Astrocyte of the hippocampus (primary cell): ENCODE results near the gene GPR37L1.

Experiments
- DNase-seq: peaks from one replicate; pipeline ENCODE4 v3.0.0; 2011; ENCODE audit warnings: low read depth, low spot score

Gene GPR37L1, protein sequence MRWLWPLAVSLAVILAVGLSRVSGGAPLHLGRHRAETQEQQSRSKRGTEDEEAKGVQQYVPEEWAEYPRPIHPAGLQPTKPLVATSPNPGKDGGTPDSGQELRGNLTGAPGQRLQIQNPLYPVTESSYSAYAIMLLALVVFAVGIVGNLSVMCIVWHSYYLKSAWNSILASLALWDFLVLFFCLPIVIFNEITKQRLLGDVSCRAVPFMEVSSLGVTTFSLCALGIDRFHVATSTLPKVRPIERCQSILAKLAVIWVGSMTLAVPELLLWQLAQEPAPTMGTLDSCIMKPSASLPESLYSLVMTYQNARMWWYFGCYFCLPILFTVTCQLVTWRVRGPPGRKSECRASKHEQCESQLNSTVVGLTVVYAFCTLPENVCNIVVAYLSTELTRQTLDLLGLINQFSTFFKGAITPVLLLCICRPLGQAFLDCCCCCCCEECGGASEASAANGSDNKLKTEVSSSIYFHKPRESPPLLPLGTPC

GRCh38 chr1:202122639-202123335 is at the start of gene GPR37L1:
GPR37L1 (plus strand) TSS chr1:202122917; CDS start chr1:202122964, 47 bp downstream.
- DNase-seq = peak; percentile 67

DNA sequence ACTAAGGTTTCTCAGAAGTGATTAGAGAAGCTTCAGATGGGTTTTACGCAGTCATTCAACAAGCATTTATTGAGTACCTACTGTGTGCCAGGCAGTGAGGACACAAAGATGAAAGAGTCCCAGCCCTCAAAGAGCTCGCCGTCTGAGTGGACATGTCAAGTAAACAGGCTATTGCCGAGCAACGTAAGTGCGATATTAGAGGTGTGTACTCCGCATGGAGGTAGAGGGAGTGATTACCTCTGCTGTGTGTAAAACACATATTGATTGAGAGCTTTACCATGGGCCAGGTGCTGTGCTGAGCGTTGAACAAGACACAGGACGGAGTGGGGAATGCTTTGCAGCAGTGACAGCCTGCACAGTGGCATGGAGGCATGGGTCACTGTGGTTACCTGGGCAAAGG is 49.5 kb upstream of the GPR37L1 start:
- DNase-seq = no peak

DNA sequence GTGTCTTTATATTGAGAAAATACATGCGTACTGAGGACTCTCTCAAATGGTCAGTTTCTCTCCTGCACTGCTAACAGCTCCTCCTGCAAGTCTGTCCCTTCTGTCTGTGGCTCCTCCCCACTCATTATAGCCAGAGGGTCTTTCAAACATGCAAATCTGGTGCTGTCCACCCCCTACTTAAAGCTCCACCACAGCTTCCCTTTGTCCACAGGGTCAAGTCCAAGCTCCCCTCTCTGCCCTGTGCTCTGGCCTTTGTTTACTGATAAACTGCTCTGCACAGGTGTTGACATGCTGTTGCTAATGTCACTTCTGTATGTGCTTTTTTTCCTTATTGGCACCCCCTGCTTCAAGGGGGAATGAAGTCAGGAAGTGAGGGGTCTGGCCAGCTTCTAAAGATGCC is 47.7 kb upstream of the GPR37L1 start:
- no peak for DNase-seq

- no peak for DNase-seq
Measured at GRCh38 chr1:202075389-202075788, 47.3 kb upstream of the GPR37L1 start.

- no peak for DNase-seq
Measured at GRCh38 chr1:202076050-202076511, 46.6 kb upstream of the GPR37L1 start.

- DNase-seq = no peak
Measured at GRCh38 chr1:202078241-202078640, 44.5 kb upstream of the GPR37L1 start.

- DNase-seq = peak; percentile 56
Measured at GRCh38 chr1:202081992-202082391, 40.7 kb upstream of the GPR37L1 start.

DNA sequence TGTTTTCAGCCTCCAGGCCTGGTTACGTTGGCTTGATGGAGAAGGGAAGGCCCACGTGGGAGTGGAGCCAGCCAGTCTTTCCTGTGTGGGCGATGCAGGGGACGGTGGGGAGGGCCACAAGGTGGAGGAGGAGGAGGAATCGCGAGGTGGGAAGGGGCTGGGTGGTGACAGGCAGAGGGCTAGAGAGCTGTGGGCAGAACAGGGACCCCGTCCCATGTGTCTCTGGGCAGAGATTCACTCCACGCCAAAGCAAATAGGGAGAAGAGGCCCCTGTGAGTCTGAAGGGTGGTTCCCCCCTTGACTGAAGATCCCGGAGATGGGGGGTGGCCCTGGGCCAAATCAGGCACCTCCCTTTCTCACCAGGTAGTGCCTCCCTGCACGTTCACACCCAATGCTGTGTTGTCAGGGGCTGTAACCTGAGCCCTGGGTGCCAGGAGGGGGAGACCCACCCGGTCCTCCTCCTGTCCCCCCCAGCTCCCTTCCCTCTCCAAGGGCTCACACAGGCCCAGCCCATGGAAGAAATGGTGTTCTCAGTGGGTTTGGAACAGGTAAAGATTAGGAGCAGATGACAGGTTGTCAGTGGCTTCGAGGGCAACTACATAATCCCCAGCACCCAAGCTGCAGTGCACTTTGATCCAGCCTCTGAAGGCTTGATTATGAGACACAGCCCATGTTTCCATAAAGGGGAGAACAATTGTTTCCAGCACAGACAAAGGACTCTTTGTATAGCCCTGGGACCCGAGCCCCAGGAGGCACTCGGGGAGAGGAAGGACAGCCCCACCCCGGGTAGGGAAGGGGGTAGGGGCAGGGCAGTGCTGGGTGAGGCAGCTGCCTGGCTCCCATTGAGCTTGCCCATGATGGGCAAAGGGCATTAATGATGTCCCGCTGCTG is 37.7 kb upstream of the GPR37L1 start:
- DNase-seq = no peak

- no peak for DNase-seq
Measured at GRCh38 chr1:202085682-202086373, 36.9 kb upstream of the GPR37L1 start.

DNA sequence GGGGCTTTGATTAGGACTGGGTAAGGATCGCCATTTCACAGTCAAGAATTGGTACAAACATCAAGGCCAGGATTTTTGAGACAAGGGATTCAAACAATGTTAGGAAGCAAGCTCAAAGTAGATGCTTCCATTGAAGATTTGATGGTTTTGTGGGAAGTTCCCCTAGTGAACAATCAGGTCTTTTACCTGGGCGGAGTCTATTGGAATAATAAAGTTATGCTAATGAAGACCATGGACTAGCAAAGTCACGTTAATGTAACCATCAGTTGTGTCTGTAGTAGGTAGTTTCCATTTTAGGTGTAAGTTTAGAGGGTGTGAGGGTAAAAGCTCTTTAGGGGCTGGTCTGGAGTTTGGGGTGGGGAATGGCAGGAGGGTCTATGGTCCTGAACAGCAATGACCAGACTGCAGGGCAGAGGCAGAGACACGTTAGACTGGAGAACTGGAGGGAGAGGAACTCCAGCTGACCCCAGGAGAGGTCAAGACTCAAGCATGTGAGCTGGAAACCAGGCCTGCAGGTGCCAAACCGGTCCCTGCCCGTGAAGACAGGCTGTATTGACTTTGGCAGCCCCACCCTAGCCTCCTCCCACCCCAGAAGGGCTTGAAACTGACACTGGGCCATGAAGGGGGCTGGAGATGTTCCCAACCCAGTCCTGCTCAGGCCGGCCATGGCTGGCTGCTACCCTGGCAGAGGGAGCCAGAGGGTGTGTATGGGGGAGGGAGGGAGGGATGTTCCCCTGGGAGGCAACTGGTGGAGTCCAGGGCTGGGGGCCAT is 36.0 kb upstream of the GPR37L1 start:
- DNase-seq = no peak

GRCh38 chr1:202088206-202088605 is 34.5 kb upstream of the GPR37L1 start:
- DNase-seq = no peak

- DNase-seq = no peak
Measured at GRCh38 chr1:202090994-202091393, 31.7 kb upstream of the GPR37L1 start.

DNA sequence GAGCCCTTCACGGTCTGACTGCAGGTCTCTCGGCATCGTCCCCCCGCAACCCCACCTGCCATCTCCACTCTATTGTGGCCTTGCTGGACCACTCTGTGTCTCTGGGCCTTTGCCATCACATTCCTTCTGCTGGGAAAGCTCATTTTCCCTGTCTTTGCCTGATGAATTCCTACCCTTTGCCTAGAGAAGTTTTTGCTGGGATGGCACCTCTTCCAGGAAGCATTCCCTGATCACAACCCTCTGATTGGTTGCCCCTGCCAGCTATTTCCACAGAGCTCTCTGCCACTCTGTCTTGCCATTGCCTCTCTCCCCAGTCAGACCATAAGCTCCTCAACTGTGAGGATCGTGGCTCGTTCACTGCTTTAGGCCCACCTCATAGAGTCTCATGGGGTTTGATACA is 28.9 kb upstream of the GPR37L1 start:
- DNase-seq = no peak

DNA sequence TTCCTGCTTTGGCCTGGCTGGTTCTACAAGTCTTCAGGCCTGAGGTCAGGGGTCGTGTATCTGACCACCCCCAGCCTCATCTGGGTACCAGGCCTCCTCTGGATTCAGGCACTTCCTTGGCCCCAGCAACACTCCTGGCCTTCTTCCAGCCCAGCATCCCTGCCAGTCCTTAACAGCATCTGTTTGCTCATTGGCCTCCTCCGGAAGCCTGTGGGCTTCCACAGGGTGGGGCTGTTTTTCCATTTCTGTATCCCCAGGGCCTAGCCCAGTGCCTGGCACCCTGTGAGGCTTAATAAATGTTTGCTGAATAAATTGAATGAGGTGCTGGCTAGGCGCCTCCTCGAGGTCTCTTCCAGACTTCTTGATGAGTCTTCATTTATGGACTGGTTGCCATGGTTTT is 21.5 kb upstream of the GPR37L1 start:
- DNase-seq = no peak

- DNase-seq = no peak
Measured at GRCh38 chr1:202104073-202104472, 18.6 kb upstream of the GPR37L1 start.

DNA sequence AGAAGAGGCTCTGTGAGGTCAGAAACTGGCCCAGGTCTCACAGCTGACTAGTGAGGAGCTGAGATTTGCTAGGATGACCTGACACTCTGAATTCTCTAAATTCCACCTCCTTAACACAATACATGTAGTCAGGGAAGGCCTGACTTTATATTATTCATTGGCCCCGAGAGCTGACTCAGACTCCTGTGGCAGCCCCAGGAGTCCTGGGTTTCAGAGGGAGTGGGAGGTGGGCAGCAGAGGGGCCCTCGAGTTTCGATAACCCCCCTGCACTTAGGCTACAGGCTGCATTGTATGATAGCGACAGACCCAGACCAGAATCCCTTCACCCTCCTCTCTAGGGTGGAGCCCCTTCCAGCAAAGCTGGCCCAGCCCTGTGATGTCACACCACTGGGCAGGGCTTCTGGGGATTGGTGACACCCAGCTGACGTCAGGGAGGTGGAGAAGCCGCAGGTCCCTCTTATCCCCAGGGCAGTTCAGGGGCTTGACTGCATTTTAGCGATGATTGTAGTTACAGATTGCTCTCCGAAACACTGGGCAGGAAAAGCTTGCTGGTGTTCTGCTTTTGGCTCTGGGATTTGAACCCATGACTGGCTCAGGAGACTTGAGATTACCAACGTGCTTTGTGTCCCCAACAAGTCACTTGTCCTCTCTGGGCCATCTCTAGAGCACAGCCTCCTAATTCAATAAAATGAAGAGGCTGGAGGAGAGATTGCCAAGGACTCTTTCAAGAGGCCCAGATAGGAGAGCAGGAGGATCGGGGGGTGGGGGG is 17.0 kb upstream of the GPR37L1 start:
- DNase-seq = peak; percentile 76

DNA sequence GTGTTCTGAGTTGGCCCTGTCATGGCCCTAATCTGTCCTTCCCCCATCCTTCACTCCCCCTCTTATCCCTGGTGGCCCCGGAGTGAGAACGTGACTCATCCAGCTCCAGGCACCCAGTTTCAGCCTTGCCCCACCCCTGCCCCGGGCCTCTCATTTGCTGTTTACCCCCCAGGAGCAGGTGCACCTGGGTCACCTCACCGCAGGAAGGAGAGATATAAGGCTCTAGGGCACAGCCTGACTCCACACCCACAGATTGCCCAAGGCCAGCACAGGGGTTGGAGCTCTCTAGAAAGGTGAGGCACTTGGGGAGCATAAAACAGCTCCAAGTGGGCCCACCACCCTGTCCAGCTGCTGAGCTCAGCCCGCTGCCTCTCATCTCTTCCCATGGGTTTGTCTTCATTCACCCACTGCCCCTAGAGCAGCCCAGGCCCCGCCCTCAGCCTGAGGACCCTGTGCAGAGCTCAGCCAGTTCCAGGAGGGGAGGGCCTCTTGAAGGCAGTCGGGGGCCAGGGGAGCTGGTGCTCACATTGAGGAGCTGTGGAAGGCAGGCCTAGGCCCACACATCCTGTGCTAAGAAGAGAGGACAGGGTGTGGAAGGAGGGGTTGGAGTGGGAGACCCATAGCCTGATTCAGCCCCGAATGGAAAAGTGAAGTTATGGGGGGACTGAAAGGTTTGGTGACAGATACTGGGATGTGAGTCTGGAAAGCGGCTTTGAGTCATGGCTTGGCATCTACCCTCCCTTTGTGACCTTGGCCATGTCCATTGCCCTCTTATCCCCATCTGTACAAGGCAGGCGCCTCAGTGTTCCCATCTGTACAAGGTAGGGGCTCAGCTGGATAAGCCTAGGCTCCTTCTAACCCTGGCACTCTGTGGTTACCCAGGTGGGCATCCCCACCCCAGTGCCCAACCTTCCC is 16.1 kb upstream of the GPR37L1 start:
- no peak for DNase-seq

DNA sequence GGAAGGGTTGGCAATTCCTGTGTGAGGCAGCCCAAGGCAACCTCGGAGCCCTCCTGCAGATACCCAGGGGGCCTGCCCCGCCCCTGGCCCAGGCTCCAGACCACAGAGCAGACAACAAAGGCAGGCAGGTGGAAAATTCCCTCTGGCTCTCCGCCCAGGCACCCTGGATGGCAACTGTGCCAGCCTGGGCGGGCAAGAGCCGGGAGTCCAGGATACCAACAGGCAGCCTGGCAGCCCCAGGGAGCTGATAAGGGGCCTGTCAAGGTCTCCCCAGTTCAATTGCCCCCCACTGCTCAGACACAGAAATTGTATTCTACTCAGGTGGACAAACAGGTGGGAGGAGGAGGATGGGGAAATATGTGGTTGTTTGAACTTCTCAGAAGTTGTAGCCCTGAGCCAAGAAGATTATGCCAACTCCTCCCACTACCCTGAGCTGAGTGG is 15.4 kb upstream of the GPR37L1 start:
- peak; percentile 74 for DNase-seq
